ENCODE results near the gene POLR1B. TPM values are rescaled to one million over a fixed set of nuclear protein-coding genes. Genes with fewer than 3 reads are reported as not detected.

Gene POLR1B
- total and polyA plus RNA-seq, 11 donors, result 3.3 to 15.5 (median 9.0) TPM

- TF ChIP-seq POLR2A (IDR thresholded peaks at IDR 0.05), result no peak
- TF ChIP-seq CTCF (IDR thresholded peaks at IDR 0.05), result no peak
- no peak overlapping the region for H3K4me3 ChIP-seq
- no peaks in the 10 kb centered on the region for H3K36me3 ChIP-seq
- intact Hi-C loops (cut with DNase I), result no loop called here
- no peak overlapping the region for H3K27ac ChIP-seq
- WGBS, 4 donors, result 64 to 71% (median 69%) methylated on average over 2 of the region's 2 CpGs
- peaks cover 0 to 24% (median 12%) of the 10 kb centered on the region in 12 donors for H3K4me1 ChIP-seq
- H3K27me3 ChIP-seq, result no peaks in the 10 kb centered on the region
- DNase-seq (no peak), ATAC-seq (no peak)
- no peaks in the 10 kb centered on the region for H3K9me3 ChIP-seq
These were observed 3.0 kb upstream of the POLR1B start for GRCh38 chr2:112539306-112539705.

DNA sequence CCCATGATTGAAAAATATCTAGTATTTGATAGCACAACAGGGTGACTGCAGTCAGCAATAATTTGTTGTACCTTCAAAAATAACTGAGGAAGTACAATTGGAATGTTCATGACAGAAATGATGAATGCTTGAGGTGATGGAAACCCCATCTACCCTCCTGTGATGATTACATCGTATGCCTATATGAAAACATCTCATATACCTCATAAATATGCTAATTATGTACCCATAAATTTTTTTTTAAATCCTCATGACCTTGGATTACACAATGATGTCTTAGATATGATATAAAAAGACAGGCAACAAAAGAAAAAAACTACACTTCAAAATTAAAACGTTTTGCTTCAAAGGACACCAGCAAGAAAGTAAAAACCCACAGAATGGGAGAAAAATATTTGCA is 1.4 kb upstream of the POLR1B start:
- peaks cover 0 to 4% (median 0%) of the 10 kb centered on the region in 9 donors for H3K36me3 ChIP-seq
- ATAC-seq (no peak), DNase-seq (no peak)
- 44 to 50% (median 46%) methylated on average over 2 of the region's 2 CpGs for WGBS, 4 donors
- intact Hi-C loops (cut with DNase I), result loop anchor here in 4 of 10 donors (5.0 to 10.0 kb wide), 3 partner anchors 41 to 59 kb away; partner anchors contain the start of genes CHCHD5 (in 3 of the 4) and TTL (in 3 of the 4)
- H3K4me3 ChIP-seq, result peak overlapping the region in 5 of 12 donors; percentile 69 to 93 (median 81)
- no peaks in the 10 kb centered on the region for H3K27me3 ChIP-seq
- H3K4me1 ChIP-seq, result peaks cover 0 to 24% (median 12%) of the 10 kb centered on the region in 12 donors
- H3K27ac ChIP-seq, result peak overlapping the region in 1 of 12 donors; percentile 92
- H3K9me3 ChIP-seq, result no peaks in the 10 kb centered on the region
- TF ChIP-seq POLR2A (IDR thresholded peaks at IDR 0.05) (no peak), CTCF (IDR thresholded peaks at IDR 0.05) (no peak)

DNA sequence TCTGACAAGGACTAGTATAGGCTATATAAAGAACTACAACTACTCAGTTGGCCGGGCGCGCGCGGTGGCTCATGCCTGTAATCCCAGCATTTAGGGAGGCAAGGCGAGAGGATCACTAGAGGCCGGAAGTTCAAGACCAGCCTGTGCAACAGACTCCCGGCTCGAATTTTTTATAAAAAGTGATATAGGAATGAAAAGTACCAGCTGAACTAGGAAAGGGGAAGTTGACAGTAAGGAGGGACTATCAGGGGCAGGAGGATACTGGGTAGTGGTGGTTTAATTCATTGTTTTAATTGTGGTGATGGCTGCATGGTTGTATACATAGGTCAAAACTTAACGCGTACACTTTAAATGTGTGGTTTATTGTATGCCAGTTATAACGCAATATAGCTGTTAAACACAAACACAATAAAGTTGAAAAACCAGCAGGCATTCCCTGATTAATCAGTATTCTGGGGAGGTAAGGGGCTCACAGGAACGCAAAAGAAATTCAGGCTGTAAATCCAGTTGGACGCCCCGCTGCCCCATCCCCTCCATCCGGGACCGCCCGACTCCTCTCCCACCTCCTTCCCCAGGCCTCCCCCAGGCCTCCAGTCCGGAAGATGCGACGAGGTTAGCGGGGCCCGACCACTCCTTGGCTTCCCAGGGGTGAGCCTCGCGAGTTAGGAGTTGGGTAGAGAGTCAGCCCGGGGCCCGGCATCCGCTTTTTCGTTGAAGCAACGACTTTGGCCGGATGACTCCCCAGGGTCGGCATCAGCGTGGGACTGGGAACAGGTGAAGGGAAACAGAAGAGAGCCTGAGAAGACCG is 746 bp upstream of the POLR1B start:
- ATAC-seq (peak; percentile 84 to 91 (median 89)), DNase-seq (peak; percentile 72 to 86 (median 78))
- H3K27ac ChIP-seq, result peak overlapping the region; percentile 71 to 93 (median 86)
- peak overlapping the region; percentile 69 to 93 (median 81) for H3K4me3 ChIP-seq
- H3K9me3 ChIP-seq, result no peaks in the 10 kb centered on the region
- H3K36me3 ChIP-seq, result peaks cover 0 to 7% (median 0%) of the 10 kb centered on the region in 9 donors
- 17 to 20% (median 19%) methylated on average over 34 of the region's 34 CpGs for WGBS, 4 donors
- intact Hi-C loops (cut with DNase I), result loop anchor here in 7 of 10 donors (1.0 to 10.0 kb wide), 7 partner anchors 41 to 61 kb away; partner anchors contain the start of genes TTL (in 5 of the 7) and CHCHD5 (in 3 of the 7)
- H3K4me1 ChIP-seq, result peaks cover 0 to 24% (median 12%) of the 10 kb centered on the region in 12 donors
- TF ChIP-seq CTCF (IDR thresholded peaks at IDR 0.05) (no peak), POLR2A (IDR thresholded peaks at IDR 0.05) (no peak)
- no peaks in the 10 kb centered on the region for H3K27me3 ChIP-seq

- Histone ChIP-seq H3K4me1 (peaks cover 0 to 24% (median 12%) of the 10 kb centered on the region in 12 donors), H3K27me3 (no peaks in the 10 kb centered on the region), H3K36me3 (peaks cover 0 to 22% (median 15%) of the 10 kb centered on the region in 9 donors), H3K4me3 (peak overlapping the region; percentile 69 to 93 (median 81)), H3K27ac (peak overlapping the region in 1 of 12 donors; percentile 92), H3K9me3 (no peaks in the 10 kb centered on the region)
- no peak for ATAC-seq
- intact Hi-C loops (cut with DNase I), result loop anchor here in 7 of 10 donors (1.0 to 10.0 kb wide), 7 partner anchors 39 to 62 kb away; partner anchors contain the start of genes TTL (in 5 of the 7) and CHCHD5 (in 3 of the 7)
- TF ChIP-seq CTCF (IDR thresholded peaks at IDR 0.05) (no peak), POLR2A (IDR thresholded peaks at IDR 0.05) (no peak)
- DNase-seq, result no peak
- WGBS, 4 donors, result 10 to 16% (median 13%) methylated on average over 18 of the region's 18 CpGs
These were observed 858 bp downstream of the POLR1B start for GRCh38 chr2:112542984-112543661.
